COLO668 (cell line): ENCODE data around the gene TRIM41.
"Not testable (repeated sequence)": the region's sequence is repeated elsewhere in the genome, so short reads cannot be mapped to it uniquely, and the experiment has no call there.

Experiments
- DNase-seq: peaks from one replicate; lab custom pipeline; 2025; ENCODE audit not compliant: unreplicated experiment; lab: John Stamatoyannopoulos, UW

Gene TRIM41

GRCh38 chr5:181282874-181283273, 59.8 kb downstream of the TRIM41 start:
- no peak for DNase-seq

GRCh38 chr5:181283347-181283746, 60.3 kb downstream of the TRIM41 start:
- no peak for DNase-seq

GRCh38 chr5:181283841-181284755, 61.0 kb downstream of the TRIM41 start:
- DNase-seq, result not testable (repeated sequence)
